ENCODE data around the gene DIS3L2.

DNA sequence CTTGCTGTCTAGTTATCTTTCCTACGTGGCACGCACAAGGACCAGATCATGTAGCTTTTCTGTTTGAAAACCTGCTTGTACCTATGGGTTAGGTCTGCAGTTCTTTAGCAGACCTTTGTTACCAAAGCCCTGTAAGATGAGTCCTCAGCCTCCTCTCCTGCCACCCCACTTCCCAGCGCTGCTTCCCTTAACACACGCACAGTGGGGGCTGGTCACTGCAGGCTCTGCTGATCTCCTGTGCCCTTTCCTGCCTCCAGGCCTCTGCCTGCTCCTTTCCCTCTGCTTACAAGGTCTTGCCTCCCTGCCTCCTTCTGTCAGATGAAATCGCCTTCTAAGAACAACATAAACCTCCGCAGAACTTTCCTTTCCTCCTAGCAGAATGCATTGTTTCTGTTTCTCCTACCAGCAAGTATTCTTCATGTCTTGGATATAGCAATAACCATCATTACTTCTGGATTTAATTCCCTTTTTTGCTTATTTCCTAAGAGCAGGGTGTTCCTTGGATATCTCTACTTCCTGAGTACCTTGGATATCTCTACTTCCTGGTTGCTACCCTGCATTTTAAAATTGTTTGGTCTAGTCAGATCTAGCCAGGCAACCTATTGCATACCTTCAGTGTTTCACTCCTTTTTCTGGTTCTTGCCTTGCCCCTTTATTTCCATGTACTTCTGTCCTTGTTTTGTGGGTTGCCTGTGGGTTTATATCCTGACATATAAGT is 257.4 kb downstream of the DIS3L2 start:
- no peak for TF ChIP-seq CTCF (IDR thresholded peaks at IDR 0.05)
- TF ChIP-seq POLR2A (IDR thresholded peaks at IDR 0.05), result no peak

All from uterus (tissue), 2 donors.